Smooth muscle cell (in vitro differentiated cells): Measurements from ENCODE around the gene HIVEP3. TPM values are rescaled to one million over a fixed set of nuclear protein-coding genes. Genes with fewer than 3 reads are reported as not detected.

Source experiments
- DNase-seq: peaks from one replicate; lab custom pipeline; 2025; ENCODE audit not compliant: unreplicated experiment; lab: John Stamatoyannopoulos, UW
- H2AFZ ChIP-seq: fragments of 200-600 bp; sonication (generic); 2 replicates; pipeline ENCODE4 v1.6.0; 2016; ENCODE audit warnings: antibody characterized with exemption, low read depth, mild to moderate bottlenecking
- H3F3A ChIP-seq: fragments of 200-600 bp; sonication (generic); 2 replicates; pipeline ENCODE4 v1.6.0; 2017; ENCODE audit warnings: antibody characterized with exemption, low read depth
- H3K27ac ChIP-seq: fragments of 200-600 bp; sonication (generic); 2 replicates; pipeline ENCODE4 v1.5.1; 2016; ENCODE audit warnings: low read depth, mild to moderate bottlenecking
- H3K27me3 ChIP-seq: fragments of 200-600 bp; sonication (generic); 2 replicates; pipeline ENCODE4 v1.6.1; 2016; ENCODE audit warnings: low read depth, mild to moderate bottlenecking
- H3K36me3 ChIP-seq: fragments of 200-600 bp; sonication (generic); 2 replicates; pipeline ENCODE4 v1.5.1; 2016; ENCODE audit warnings: low read depth
- H3K4me1 ChIP-seq: fragments of 200-600 bp; sonication (generic); 2 replicates; pipeline ENCODE4 v1.5.1; 2016; ENCODE audit warnings: low read depth
- H3K4me2 ChIP-seq: fragments of 200-600 bp; sonication (generic); 2 replicates; pipeline ENCODE4 v1.6.0; 2016; ENCODE audit warnings: mild to moderate bottlenecking
- H3K4me3 ChIP-seq: fragments of 200-600 bp; sonication (generic); 2 replicates; pipeline ENCODE4 v1.5.1; 2016; ENCODE audit warnings: mild to moderate bottlenecking
- H3K79me2 ChIP-seq: fragments of 200-600 bp; sonication (generic); 2 replicates; pipeline ENCODE4 v1.6.0; 2016; ENCODE audit warnings: low read depth, mild to moderate bottlenecking
- H3K9ac ChIP-seq: fragments of 200-600 bp; sonication (generic); 2 replicates; pipeline ENCODE4 v1.6.0; 2016; ENCODE audit warnings: low read depth
- H3K9me3 ChIP-seq: fragments of 200-600 bp; sonication (generic); replicated peaks from 2 replicates; pipeline ENCODE4 v1.5.1; 2016; ENCODE audit warnings: low read depth
- H4K20me1 ChIP-seq: fragments of 200-600 bp; sonication (generic); 2 replicates; pipeline ENCODE4 v1.6.0; 2016; ENCODE audit warnings: low read depth
- CTCF ChIP-seq: fragments of 200-600 bp; sonication (generic); IDR thresholded peaks from 2 replicates; pipeline ENCODE4 v1.5.1; 2017; ENCODE audit warnings: borderline replicate concordance, mild to moderate bottlenecking, antibody characterized with exemption; ENCODE audit not compliant: insufficient read depth, poor library complexity, severe bottlenecking
- WGBS: methylation state at CpG from one replicate; pipeline ENCODE4 v1.1.7; 2016; ENCODE audit warnings: low lambda C conversion rate; 5-methylcytosine and 5-hydroxymethylcytosine counted together
- polyA plus RNA-seq: library from polyadenylated mRNA; unstranded; fragments of >200 nt; fragmentation: Nextera tagmentation; extraction: Ambion mirVana; gene quantifications from 2 replicates; pipeline ENCODE4 v1.2.1, GENCODE V29; 2016
- total RNA-seq: library from RNA; depleted of rRNA; stranded (reverse); fragments of >200 nt; gene quantifications from 2 replicates; pipeline ENCODE4 v1.2.3, GENCODE V29; 2014

HIVEP3 gene
- total and polyA plus RNA-seq, 2 experiments from 2014 or later: 2.1 to 6.4 TPM

GRCh38 chr1:41863718-41864117 lies 55.0 kb downstream of the HIVEP3 start:
- Histone ChIP-seq H3K27me3 (no peaks in the 10 kb centered on the region), H3F3A (peaks cover 21% of the 10 kb centered on the region), H3K9ac (peak overlapping the region; percentile 86), H3K4me3 (no peak overlapping the region), H3K79me2 (no peaks in the 10 kb centered on the region), H3K27ac (peak overlapping the region; percentile 99), H3K4me2 (peak overlapping the region; percentile 74), H2AFZ (no peak overlapping the region), H3K4me1 (peaks cover 9% of the 10 kb centered on the region), H3K36me3 (no peaks in the 10 kb centered on the region), H3K9me3 (no peaks in the 10 kb centered on the region), H4K20me1 (no peaks in the 10 kb centered on the region)
- no peak for DNase-seq
- no peak for TF ChIP-seq CTCF
- WGBS: 39% methylated on average over 4 of the region's 4 CpGs

- TF ChIP-seq CTCF: no peak
- H3K4me2 ChIP-seq: peak overlapping the region; percentile 74
- no peaks in the 10 kb centered on the region for H4K20me1 ChIP-seq
- H3K79me2 ChIP-seq: no peaks in the 10 kb centered on the region
- no peaks in the 10 kb centered on the region for H3K36me3 ChIP-seq
- no peaks in the 10 kb centered on the region for H3K27me3 ChIP-seq
- H2AFZ ChIP-seq: no peak overlapping the region
- WGBS: 12% methylated on average over 7 of the region's 7 CpGs
- H3K4me1 ChIP-seq: peaks cover 9% of the 10 kb centered on the region
- DNase-seq: peak; percentile 7
- H3K9me3 ChIP-seq: no peaks in the 10 kb centered on the region
- H3K27ac ChIP-seq: peak overlapping the region; percentile 99
- no peak overlapping the region for H3K4me3 ChIP-seq
- H3F3A ChIP-seq: peaks cover 21% of the 10 kb centered on the region
- peak overlapping the region; percentile 89 for H3K9ac ChIP-seq
Measured at GRCh38 chr1:41862384-41863221, 56.1 kb downstream of the HIVEP3 start.

- TF ChIP-seq CTCF: no peak
- H3K9me3 ChIP-seq: no peaks in the 10 kb centered on the region
- DNase-seq: no peak
- H3K4me3 ChIP-seq: no peak overlapping the region
- peaks cover 9% of the 10 kb centered on the region for H3K4me1 ChIP-seq
- H3K79me2 ChIP-seq: no peaks in the 10 kb centered on the region
- peak overlapping the region; percentile 89 for H3K9ac ChIP-seq
- H4K20me1 ChIP-seq: no peaks in the 10 kb centered on the region
- H3F3A ChIP-seq: peaks cover 21% of the 10 kb centered on the region
- H3K36me3 ChIP-seq: no peaks in the 10 kb centered on the region
- peak overlapping the region; percentile 74 for H3K4me2 ChIP-seq
- 25% methylated on average over 13 of the region's 13 CpGs for WGBS
- H3K27ac ChIP-seq: peak overlapping the region; percentile 99
- H2AFZ ChIP-seq: no peak overlapping the region
- no peaks in the 10 kb centered on the region for H3K27me3 ChIP-seq
Measured at GRCh38 chr1:41861535-41862383, 57.0 kb downstream of the HIVEP3 start.
